SK-N-SH treated with all-trans-retinoic acid at 6 μM for 48 hours (cell line): ENCODE results near the gene TALDO1.

ENCODE experiments used
- ATAC-seq: fragments of 200-7000 bp; cut with Tn5 transposase; 3 replicates; pipeline ENCODE4 v1.9.1; 2020; ENCODE audit warnings: mild to moderate bottlenecking, moderate library complexity
- CSDC2 ChIP-seq: fragments of 250-450 bp; sonication (Bioruptor Pico); IDR thresholded peaks from 2 replicates; pipeline ENCODE4 v1.5.0; 2020; ENCODE audit warnings: mild to moderate bottlenecking, moderate library complexity
- GLIS3 ChIP-seq: fragments of 250-450 bp; sonication (Bioruptor Pico); IDR thresholded peaks from 2 replicates; pipeline ENCODE4 v1.5.0; 2020; ENCODE audit warnings: mild to moderate bottlenecking, moderate library complexity
- ISL1 ChIP-seq: fragments of 250-450 bp; sonication (Bioruptor Pico); IDR thresholded peaks from 2 replicates; pipeline ENCODE4 v2.1.2; 2022; ENCODE audit warnings: mild to moderate bottlenecking, moderate library complexity
- OSR1 ChIP-seq: fragments of 250-450 bp; sonication (Bioruptor Pico); IDR thresholded peaks from 2 replicates; pipeline ENCODE4 v1.8.0; 2022; ENCODE audit warnings: moderate library complexity, mild to moderate bottlenecking, inconsistent platforms
- PPARA ChIP-seq: fragments of 250-450 bp; sonication (Bioruptor Pico); IDR thresholded peaks from 2 replicates; pipeline ENCODE4 v1.5.0; 2020; ENCODE audit warnings: mild to moderate bottlenecking, borderline replicate concordance
- RARB ChIP-seq: fragments of 250-450 bp; sonication (Bioruptor Pico); IDR thresholded peaks from 2 replicates; pipeline ENCODE4 v1.8.0; 2021; ENCODE audit warnings: mild to moderate bottlenecking, moderate library complexity
- SNAI2 ChIP-seq: fragments of 250-450 bp; sonication (Bioruptor Pico); IDR thresholded peaks from 2 replicates; pipeline ENCODE4 v1.5.0; 2020; ENCODE audit warnings: mild to moderate bottlenecking, moderate library complexity
- TCF4 ChIP-seq: fragments of 250-450 bp; sonication (Bioruptor Pico); IDR thresholded peaks from 2 replicates; pipeline ENCODE4 v1.8.0; 2021; ENCODE audit warnings: mild to moderate bottlenecking, moderate library complexity, borderline replicate concordance
- TOX ChIP-seq: fragments of 250-450 bp; sonication (Bioruptor Pico); IDR thresholded peaks from 2 replicates; pipeline ENCODE4 v1.8.0; 2021; ENCODE audit warnings: mild to moderate bottlenecking, moderate library complexity, borderline replicate concordance
- ZC3H10 ChIP-seq: fragments of 250-450 bp; sonication (Bioruptor Pico); IDR thresholded peaks from 2 replicates; pipeline ENCODE4 v1.5.1; 2021; ENCODE audit warnings: mild to moderate bottlenecking, moderate library complexity
- ZFP3 ChIP-seq: fragments of 250-450 bp; sonication (Bioruptor Pico); IDR thresholded peaks from 2 replicates; pipeline ENCODE4 v1.5.0; 2020; ENCODE audit warnings: mild to moderate bottlenecking, moderate library complexity
- ZFP30 ChIP-seq: fragments of 450-650 bp; formaldehyde crosslinking; IDR thresholded peaks from 2 replicates; pipeline ENCODE4 v1.5.0; 2022; ENCODE audit warnings: mild to moderate bottlenecking, moderate library complexity
- ZNF565 ChIP-seq: fragments of 450-650 bp; formaldehyde crosslinking; conservative IDR thresholded peaks from 2 replicates; pipeline ENCODE4 v1.5.0; 2020; ENCODE audit warnings: low read depth, mild to moderate bottlenecking, moderate library complexity
- ZNF70 ChIP-seq: fragments of 450-650 bp; formaldehyde crosslinking; IDR thresholded peaks from 2 replicates; pipeline ENCODE4 v1.5.0; 2020; ENCODE audit warnings: mild to moderate bottlenecking, moderate library complexity
- ZNF8 ChIP-seq: fragments of 450-650 bp; formaldehyde crosslinking; IDR thresholded peaks from 2 replicates; pipeline ENCODE4 v1.5.0; 2020; ENCODE audit warnings: mild to moderate bottlenecking, moderate library complexity
- TF ChIP-seq, protein P1 (sequence below): fragments of 250-450 bp; sonication (Bioruptor Pico); IDR thresholded peaks from 2 replicates; pipeline ENCODE4 v1.5.0; 2020; ENCODE audit warnings: mild to moderate bottlenecking, moderate library complexity
- TF ChIP-seq, protein P2 (sequence below): fragments of 250-450 bp; sonication (Bioruptor Pico); IDR thresholded peaks from 2 replicates; pipeline ENCODE4 v1.5.1; 2020; ENCODE audit warnings: low read depth, mild to moderate bottlenecking, moderate library complexity
- TF ChIP-seq, protein P3 (sequence below): fragments of 250-450 bp; sonication (Bioruptor Pico); IDR thresholded peaks from 2 replicates; pipeline ENCODE4 v1.8.0; 2020; ENCODE audit warnings: mild to moderate bottlenecking, moderate library complexity, borderline replicate concordance
- TF ChIP-seq, protein P4 (sequence below): fragments of 250-450 bp; sonication (Bioruptor Pico); IDR thresholded peaks from 2 replicates; pipeline ENCODE4 v1.5.1; 2021; ENCODE audit warnings: mild to moderate bottlenecking, moderate library complexity

The TALDO1 gene

DNA sequence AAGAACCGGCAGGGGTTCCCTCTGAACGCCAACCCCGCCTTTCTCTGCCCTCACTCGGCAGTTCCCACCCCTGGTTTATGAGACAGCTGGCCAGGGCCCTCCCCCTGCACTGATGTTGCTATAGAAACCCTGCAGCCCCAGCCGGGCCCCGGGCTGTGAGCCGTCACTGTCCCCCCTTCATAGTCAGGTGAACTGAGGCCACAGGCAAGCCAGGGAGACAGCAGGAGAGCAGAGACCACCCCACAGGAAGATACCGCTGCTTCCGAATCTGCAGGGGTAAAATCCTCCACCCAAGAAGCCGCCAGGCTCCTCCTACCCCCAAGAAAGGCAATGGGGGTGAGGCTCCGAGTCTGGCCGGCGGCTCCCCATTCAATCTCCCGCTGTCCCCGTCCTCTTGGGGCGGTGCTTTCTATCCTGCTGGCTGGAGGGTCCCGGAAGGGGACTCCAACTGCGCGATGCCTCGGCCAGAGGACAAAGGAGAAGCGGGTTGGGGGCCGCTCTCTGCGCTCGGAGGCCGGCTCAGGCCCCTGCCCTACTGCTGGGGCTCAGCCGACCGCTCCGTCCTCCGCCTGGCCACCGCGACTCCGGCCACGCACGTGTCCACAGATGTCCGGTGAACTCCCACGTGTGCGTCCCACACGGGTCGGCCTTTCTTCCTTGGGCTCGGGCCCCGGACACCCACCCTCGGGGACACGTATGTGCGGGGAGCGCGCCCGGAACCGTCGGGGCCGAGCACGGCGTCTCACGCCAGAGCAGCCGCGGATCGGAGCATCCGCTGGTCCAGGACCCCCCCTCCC, 50.2 kb downstream of the TALDO1 start (continued):
- TF ChIP-seq, protein P1, sequence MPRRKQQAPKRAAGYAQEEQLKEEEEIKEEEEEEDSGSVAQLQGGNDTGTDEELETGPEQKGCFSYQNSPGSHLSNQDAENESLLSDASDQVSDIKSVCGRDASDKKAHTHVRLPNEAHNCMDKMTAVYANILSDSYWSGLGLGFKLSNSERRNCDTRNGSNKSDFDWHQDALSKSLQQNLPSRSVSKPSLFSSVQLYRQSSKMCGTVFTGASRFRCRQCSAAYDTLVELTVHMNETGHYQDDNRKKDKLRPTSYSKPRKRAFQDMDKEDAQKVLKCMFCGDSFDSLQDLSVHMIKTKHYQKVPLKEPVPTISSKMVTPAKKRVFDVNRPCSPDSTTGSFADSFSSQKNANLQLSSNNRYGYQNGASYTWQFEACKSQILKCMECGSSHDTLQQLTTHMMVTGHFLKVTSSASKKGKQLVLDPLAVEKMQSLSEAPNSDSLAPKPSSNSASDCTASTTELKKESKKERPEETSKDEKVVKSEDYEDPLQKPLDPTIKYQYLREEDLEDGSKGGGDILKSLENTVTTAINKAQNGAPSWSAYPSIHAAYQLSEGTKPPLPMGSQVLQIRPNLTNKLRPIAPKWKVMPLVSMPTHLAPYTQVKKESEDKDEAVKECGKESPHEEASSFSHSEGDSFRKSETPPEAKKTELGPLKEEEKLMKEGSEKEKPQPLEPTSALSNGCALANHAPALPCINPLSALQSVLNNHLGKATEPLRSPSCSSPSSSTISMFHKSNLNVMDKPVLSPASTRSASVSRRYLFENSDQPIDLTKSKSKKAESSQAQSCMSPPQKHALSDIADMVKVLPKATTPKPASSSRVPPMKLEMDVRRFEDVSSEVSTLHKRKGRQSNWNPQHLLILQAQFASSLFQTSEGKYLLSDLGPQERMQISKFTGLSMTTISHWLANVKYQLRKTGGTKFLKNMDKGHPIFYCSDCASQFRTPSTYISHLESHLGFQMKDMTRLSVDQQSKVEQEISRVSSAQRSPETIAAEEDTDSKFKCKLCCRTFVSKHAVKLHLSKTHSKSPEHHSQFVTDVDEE, result no peak
- TF ChIP-seq TOX (no peak), ZC3H10 (CRISPR knock-in tag) (no peak), SNAI2 (CRISPR knock-in tag) (no peak), ZNF565 (CRISPR knock-in tag) (no peak), OSR1 (CRISPR knock-in tag) (no peak), ZNF70 (no peak)
- TF ChIP-seq, protein P2, sequence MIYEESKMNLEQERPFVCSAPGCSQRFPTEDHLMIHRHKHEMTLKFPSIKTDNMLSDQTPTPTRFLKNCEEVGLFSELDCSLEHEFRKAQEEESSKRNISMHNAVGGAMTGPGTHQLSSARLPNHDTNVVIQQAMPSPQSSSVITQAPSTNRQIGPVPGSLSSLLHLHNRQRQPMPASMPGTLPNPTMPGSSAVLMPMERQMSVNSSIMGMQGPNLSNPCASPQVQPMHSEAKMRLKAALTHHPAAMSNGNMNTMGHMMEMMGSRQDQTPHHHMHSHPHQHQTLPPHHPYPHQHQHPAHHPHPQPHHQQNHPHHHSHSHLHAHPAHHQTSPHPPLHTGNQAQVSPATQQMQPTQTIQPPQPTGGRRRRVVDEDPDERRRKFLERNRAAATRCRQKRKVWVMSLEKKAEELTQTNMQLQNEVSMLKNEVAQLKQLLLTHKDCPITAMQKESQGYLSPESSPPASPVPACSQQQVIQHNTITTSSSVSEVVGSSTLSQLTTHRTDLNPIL (CRISPR knock-in tag), result no peak
- TF ChIP-seq, protein P3, sequence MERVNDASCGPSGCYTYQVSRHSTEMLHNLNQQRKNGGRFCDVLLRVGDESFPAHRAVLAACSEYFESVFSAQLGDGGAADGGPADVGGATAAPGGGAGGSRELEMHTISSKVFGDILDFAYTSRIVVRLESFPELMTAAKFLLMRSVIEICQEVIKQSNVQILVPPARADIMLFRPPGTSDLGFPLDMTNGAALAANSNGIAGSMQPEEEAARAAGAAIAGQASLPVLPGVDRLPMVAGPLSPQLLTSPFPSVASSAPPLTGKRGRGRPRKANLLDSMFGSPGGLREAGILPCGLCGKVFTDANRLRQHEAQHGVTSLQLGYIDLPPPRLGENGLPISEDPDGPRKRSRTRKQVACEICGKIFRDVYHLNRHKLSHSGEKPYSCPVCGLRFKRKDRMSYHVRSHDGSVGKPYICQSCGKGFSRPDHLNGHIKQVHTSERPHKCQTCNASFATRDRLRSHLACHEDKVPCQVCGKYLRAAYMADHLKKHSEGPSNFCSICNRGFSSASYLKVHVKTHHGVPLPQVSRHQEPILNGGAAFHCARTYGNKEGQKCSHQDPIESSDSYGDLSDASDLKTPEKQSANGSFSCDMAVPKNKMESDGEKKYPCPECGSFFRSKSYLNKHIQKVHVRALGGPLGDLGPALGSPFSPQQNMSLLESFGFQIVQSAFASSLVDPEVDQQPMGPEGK (CRISPR knock-in tag), result no peak

DNA sequence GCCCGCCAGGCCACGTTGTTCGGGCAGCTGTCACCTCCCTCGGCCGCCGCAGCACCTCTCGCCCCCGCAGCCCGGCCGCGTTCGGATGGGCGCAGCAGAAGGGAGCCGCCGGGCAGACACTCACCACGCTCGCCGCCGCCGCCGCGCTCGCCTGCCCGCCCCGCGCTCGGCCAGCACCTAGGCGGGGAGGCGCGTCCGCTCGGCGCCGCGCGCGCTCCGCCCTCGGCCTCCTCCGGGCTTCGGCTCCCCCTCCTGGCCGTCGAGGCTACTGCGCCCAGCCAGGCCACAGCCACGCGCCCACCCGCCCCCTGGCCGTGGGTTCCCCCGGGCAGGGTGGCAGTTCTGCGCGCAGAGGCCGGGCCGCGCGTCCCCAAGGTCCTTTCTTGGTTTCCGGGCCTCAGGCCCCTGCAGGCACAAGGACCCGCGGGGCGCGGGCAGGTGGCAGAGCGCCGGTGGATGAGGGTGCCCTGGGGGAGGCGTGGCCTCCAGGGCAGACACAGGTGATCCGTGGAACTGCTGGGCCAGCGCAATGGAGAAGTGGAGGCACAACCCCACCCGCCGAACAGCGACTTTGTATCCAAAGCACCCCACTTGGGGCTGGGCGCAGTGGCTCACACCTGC, 50.9 kb downstream of the TALDO1 start, which contains the start of gene SLC25A22:
SLC25A22 (minus strand) TSS at position 189 of the 621 bp plus-strand sequence. CDS start 3,275 bp downstream, outside the sequence.
- ATAC-seq, result peak; percentile 56

DNA sequence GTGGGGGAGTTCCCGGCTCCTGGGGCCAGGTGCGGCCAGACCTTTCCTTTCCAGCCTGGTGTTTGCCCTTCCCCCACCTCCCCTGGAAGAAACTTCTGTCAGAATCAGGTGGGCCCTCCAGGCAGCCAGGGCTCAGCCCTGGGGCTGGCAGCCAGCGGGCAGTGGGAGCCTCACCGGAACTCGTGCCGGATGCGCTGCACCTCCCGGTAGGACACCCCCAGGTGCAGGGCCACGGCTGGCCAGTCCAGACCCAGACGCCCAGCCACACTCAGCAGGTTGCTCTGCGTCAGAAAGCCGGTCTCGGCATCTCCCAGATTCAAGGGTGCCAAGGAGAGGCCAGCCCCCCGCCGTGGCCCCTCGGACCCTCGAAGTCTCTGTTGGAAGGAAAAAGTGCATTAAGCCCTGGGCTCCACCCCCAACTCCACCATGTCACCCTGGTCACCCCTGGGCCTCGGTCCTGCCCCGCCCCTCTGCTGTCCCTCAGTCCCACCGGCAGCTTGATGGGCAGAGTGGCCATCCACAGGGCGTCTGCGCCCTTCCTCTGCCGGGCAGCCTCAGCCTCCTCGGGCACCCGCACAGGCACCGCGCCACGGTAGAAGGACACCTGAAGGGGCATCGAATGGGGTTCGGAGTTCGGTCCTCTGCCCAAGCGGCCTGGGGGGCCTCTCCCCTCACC, 52.5 kb downstream of the TALDO1 start:
- ATAC-seq, result no peak

More for the DNA sequence above, 50.9 kb downstream of the TALDO1 start, which contains the start of gene SLC25A22:
- no peak for TF ChIP-seq ISL1 (CRISPR knock-in tag)

More for the DNA sequence above, 52.5 kb downstream of the TALDO1 start:
- TF ChIP-seq ZNF70, result no peak
- no peak for TF ChIP-seq PPARA (CRISPR knock-in tag)
- TF ChIP-seq TCF4 (CRISPR knock-in tag), result no peak
- TF ChIP-seq, protein P4, sequence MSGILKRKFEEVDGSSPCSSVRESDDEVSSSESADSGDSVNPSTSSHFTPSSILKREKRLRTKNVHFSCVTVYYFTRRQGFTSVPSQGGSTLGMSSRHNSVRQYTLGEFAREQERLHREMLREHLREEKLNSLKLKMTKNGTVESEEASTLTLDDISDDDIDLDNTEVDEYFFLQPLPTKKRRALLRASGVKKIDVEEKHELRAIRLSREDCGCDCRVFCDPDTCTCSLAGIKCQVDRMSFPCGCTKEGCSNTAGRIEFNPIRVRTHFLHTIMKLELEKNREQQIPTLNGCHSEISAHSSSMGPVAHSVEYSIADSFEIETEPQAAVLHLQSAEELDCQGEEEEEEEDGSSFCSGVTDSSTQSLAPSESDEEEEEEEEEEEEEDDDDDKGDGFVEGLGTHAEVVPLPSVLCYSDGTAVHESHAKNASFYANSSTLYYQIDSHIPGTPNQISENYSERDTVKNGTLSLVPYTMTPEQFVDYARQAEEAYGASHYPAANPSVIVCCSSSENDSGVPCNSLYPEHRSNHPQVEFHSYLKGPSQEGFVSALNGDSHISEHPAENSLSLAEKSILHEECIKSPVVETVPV (CRISPR knock-in tag), result no peak
- TF ChIP-seq, protein P2 (CRISPR knock-in tag), result no peak
- no peak for TF ChIP-seq CSDC2 (CRISPR knock-in tag)
- TF ChIP-seq ZNF565 (CRISPR knock-in tag), result no peak
- no peak for TF ChIP-seq GLIS3 (CRISPR knock-in tag)
- no peak for TF ChIP-seq ISL1 (CRISPR knock-in tag)
- TF ChIP-seq ZC3H10 (CRISPR knock-in tag), result no peak
- TF ChIP-seq ZFP30 (CRISPR knock-in tag), result no peak
- TF ChIP-seq ZNF8 (CRISPR knock-in tag), result no peak
- TF ChIP-seq ZFP3, result no peak
- no peak for TF ChIP-seq OSR1 (CRISPR knock-in tag)
- TF ChIP-seq, protein P3 (CRISPR knock-in tag), result no peak
- TF ChIP-seq RARB (CRISPR knock-in tag), result no peak
